Mucosa of gallbladder (tissue), 1 donor: ENCODE results near the gene KIAA2012. TPM values are rescaled to one million over a fixed set of nuclear protein-coding genes. Genes with fewer than 3 reads are reported as not detected.
A peak's percentile ranks its signal among the peaks of the same experiment; 100 is the strongest.
"Not testable (repeated sequence)": the region's sequence is repeated elsewhere in the genome, so short reads cannot be mapped to it uniquely, and the experiment has no call there.

ENCODE experiments used
- DNase-seq: peaks from one replicate; pipeline ENCODE4 v3.0.0-alpha.2; 2020; ENCODE audit warnings: low spot score
- total RNA-seq: library from RNA; stranded (reverse); gene quantifications from one replicate; pipeline ENCODE4 v1.2.1, GENCODE V29; 2021
- donor health status: DM: no; HTN: no; CAD: no.

The KIAA2012 gene
- total RNA-seq, 1 donor from 2014 or later, result not detected

GRCh38 chr2:202193881-202194353, 120.9 kb downstream of the KIAA2012 start:
- no peak for DNase-seq

GRCh38 chr2:202194418-202194817, 121.4 kb downstream of the KIAA2012 start:
- DNase-seq, result no peak

- DNase-seq, result no peak
Measured at GRCh38 chr2:202196727-202197126, 123.7 kb downstream of the KIAA2012 start.

GRCh38 chr2:202201220-202202160, 128.4 kb downstream of the KIAA2012 start:
- DNase-seq, result no peak

- DNase-seq, result no peak
Measured at GRCh38 chr2:202203348-202203747, 130.3 kb downstream of the KIAA2012 start.

- no peak for DNase-seq
Measured at GRCh38 chr2:202204855-202205254, 131.8 kb downstream of the KIAA2012 start.

- DNase-seq, result no peak
Measured at GRCh38 chr2:202208526-202208925, 135.5 kb downstream of the KIAA2012 start.

- DNase-seq, result no peak
Measured at GRCh38 chr2:202215179-202215578, 142.1 kb downstream of the KIAA2012 start.

- DNase-seq, result no peak
Measured at GRCh38 chr2:202221873-202222272, 148.8 kb downstream of the KIAA2012 start.

GRCh38 chr2:202237787-202238233, 164.8 kb downstream of the KIAA2012 start:
- no peak for DNase-seq

- DNase-seq, result peak; percentile 89
Measured at GRCh38 chr2:202238234-202239197, 165.5 kb downstream of the KIAA2012 start, which contains the start of gene SUMO1. TSS of gene SUMO1 (minus strand) at chr2:202238597. CDS start at chr2:202238451, 146 bp downstream.

GRCh38 chr2:202247710-202248109, 174.7 kb downstream of the KIAA2012 start:
- DNase-seq, result not testable (repeated sequence)

GRCh38 chr2:202249521-202250253, 176.6 kb downstream of the KIAA2012 start:
- DNase-seq, result no peak

- no peak for DNase-seq
Measured at GRCh38 chr2:202251494-202251893, 178.4 kb downstream of the KIAA2012 start.

Other genes with a start within 250 kb of the KIAA2012 start
- gene FZD7, start 39.4 kb upstream of the KIAA2012 start, total RNA-seq, result 10.4 TPM
- 93.6 TPM for gene SUMO1, start 165.3 kb downstream of the KIAA2012 start, total RNA-seq
- 30.8 TPM for gene NOP58, start 192.5 kb downstream of the KIAA2012 start, total RNA-seq